ENCODE data around the gene ST3GAL3.

- no peak for TF ChIP-seq CTCF (conservative IDR thresholded peaks at IDR 0.05 in 1 of 2, IDR thresholded peaks at IDR 0.05 in 1 of 2; ENCODE audit: low read depth in 1 of 2, low read length in 2 of 2)
- no peak for TF ChIP-seq EZH2 (IDR thresholded peaks at IDR 0.05; ENCODE audit: low read length, missing control alignments)
These were observed 168.0 kb downstream of the ST3GAL3 start for GRCh38 chr1:43875331-43875730.
